ENCODE results near the gene NFIA.

DNA sequence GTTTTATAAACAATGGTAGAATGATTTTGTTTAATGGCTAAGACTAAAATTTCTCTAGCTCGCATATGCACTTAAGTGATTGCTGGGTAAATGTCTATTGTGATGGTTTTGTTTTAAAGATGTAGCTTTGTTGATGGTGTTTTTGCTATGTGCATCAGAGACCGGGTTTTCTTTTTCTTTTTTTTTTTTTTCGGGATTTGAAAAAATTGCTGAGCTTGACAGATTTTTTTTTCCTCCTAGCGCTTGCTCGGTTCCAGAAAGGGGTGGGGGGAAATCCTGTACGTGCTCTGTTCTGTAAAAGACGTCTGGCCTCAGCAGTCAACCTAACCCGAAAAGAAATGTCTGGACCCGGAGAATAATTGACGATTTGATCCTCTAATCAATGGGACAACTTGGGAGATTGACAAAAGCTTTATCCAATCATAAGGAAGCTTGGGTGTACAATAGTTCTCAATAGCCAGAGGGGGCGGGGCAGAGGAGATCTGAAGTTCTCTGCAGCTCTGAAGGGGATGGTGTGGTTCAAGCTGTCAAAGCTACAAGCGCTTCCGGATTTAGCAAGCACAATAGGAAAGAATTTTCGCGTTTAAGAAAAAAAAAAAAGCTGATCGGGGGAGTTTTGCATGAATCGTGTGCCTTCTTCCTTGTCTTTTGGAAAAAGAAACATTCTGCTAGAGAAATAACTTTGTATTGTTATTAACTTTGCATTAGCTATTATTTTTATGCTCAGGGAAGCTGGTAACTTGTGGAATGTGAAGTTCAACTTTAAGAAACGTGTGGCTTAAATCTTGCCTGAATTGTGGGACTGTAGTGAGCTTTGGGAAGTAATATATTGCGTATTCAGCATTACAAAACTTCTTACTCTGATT, 4.5 kb upstream of the NFIA start:
- TF ChIP-seq POLR2A (IDR thresholded peaks at IDR 0.05), result peak in 1 of 4 donors; percentile 43
- TF ChIP-seq, protein P1, sequence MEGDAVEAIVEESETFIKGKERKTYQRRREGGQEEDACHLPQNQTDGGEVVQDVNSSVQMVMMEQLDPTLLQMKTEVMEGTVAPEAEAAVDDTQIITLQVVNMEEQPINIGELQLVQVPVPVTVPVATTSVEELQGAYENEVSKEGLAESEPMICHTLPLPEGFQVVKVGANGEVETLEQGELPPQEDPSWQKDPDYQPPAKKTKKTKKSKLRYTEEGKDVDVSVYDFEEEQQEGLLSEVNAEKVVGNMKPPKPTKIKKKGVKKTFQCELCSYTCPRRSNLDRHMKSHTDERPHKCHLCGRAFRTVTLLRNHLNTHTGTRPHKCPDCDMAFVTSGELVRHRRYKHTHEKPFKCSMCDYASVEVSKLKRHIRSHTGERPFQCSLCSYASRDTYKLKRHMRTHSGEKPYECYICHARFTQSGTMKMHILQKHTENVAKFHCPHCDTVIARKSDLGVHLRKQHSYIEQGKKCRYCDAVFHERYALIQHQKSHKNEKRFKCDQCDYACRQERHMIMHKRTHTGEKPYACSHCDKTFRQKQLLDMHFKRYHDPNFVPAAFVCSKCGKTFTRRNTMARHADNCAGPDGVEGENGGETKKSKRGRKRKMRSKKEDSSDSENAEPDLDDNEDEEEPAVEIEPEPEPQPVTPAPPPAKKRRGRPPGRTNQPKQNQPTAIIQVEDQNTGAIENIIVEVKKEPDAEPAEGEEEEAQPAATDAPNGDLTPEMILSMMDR (IDR thresholded peaks at IDR 0.05), result no peak
- peak in 1 of 2 donors; percentile 31 for TF ChIP-seq POLR2AphosphoS5 (IDR thresholded peaks at IDR 0.05)

Data from upper lobe of left lung (tissue), 4 donors.